ENCODE data around the gene S100A7.
"Not testable (repeated sequence)": the region's sequence is repeated elsewhere in the genome, so short reads cannot be mapped to it uniquely, and the experiment has no call there.

Gene S100A7

DNA sequence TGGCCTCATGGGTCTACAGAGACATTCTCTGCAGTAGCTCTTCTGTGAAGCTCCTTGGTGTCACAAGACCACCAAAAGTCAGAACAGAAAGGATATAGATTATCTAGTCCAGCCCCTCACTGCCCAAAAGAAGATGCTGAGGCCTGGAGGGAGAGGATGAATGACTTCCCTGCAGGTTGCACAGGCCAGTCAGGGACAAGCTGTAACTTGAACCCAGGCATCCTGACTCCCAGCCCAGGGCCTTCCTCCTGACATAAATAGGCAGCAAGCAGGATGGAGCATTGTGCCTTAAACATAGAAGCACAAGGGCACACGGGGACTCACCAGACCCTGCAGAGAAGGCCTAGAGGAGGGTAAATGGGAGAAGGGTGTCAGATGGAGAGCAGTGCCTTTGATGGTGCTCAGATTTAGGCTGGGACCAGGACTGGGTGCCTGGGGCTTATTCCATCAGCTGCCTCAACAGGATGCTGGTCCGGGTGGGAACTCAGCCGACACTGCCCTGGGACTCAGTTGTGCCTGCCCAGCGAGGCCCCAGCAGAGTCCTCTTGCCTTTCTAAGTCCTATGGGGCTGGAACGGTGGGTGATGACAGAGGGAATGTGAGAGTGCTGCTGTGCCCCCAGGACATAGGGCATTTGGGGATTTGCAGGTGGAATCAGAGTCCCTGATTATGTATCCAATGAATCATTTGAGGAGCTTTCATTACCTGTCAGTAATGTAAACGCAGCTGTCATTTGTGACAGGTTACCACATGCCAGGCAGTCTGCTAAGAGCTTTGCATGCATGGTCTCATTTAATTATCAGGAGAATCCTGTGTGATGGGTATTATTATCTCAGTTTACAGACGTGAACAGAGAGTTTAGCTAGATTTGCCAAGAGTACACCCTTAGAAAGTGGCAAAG, 30.9 kb downstream of the S100A7 start:
- DNase-seq = no peak

DNA sequence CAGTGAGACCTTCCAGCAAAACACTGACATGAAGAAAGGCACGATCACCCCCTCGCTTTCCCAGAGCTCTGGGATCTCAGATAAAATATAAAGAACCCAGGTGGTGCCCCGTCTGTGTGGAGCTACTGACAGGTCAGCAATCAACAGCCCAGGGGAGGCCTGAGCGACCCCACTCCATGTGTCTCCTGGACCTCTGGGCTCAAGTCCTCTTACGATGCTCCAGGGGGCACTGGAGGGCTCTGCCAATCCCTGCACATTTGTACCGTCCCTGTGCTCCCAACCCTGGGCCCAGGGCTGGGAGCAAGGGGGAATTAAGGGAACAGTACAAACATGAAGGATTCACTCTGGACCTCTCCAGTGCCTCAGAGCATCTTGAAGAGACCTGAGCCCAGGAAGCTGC, 31.7 kb downstream of the S100A7 start:
- no peak for DNase-seq

DNA sequence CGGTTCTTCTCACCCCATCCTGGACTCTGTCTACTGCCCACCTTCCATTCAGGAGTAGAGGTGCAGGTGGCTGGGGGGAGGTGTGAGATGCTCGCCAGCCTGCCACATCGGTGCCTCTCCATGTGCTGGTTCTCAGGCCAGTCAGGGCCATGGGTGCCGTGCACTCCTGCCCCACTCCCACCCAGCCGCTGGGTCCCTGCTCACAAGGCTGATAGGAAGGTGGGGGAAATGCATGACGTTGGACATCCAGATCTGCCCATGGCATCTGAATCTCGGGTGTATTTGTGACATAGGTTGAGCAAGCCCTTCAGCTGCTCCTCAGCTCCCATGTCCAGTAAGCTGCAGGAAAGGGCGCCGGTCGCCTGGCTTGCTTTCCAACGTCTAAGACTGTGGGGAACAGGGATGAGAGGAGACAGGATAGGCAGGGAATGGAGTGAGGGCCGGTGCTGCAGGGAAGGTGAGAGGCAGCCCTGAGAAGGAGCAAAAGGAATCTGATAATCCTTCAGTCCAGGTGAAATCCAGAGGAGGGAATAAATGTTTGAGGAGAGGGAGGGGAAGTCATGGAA, 32.3 kb downstream of the S100A7 start:
- DNase-seq = no peak

DNA sequence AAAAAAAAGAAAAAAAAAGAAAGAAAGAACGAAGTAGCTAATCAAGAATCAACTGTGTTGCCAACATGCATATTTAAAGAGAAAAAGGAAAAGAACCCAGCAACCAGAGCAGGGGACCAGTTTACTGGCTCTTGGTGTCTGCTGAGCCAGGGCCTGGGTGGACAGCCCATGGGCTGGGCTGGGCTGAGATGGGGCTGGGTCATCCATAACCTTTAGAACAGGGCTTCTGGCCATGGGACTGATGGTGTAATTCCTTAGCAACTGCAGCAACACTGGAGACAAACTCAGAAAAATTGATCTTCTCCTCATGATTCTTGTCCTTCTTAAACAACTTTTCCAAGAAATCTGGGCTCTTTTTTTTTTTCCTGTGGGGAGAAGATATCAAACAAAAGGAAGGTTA, 33.6 kb downstream of the S100A7 start:
- DNase-seq = no peak

DNA sequence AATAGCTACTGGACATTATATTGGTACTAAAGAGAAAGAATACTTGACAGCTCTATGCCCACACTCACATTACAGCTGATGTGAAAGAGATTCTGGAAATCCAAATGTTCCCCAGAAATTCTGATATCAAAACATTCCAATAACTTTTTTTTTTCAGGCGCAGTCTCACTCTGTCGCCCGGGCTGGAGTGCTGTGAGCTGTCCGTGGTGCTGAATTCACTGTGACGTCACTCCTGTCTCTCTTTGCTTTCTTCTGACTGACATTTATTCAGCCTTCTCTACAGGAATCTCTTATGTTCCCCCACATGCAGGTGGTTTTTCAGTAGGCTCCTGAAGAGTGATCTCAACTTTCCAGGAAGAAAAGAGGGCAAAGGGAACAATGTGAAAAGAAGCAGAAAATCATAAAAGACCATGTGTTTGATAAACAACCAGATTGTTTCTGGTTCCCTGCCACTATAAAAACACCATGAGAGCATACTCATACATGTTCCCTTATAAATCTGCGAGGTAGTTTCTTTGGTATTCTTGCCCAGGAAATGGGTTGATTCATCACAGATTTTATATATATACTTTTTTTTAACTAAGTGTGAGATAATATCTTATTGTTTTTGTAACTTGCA, 37.9 kb downstream of the S100A7 start:
- DNase-seq = peak; percentile 44

DNA sequence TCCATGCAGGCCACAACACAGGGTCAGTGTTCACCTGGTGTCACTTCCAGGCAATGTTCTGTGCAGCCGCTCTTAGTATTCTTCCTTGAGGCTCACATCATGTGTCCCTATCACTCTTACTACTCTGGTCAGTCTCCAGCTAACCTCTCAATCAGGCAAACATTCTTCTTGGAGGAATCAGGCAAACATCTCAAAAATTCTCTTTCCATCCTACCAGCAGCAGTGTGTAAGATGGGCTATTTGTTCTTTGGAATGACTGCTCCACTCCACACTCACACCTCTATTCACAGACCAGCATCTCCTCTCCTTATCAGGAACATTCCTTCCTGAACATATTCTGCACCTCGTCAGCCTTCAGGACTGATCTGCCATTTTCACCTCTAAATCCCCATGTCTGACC, 40.1 kb downstream of the S100A7 start:
- no peak for DNase-seq

DNA sequence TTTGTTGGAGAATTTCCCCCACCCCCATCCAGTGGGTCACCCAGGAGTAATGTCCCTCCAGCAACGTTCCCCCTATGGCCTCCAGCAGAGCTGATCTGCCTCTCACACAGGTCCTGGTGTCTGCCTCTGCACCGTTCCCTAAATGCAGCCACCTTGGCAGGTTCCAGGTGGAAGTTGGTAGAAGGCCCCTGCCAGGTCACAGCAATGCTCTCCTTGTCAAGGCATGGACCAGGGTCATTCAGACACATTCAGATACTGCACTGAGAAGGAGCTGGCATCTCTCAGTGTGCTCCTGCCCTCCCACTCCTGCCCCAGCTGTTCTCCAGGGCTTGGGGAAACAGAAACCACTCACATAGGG, 41.0 kb downstream of the S100A7 start:
- not testable (repeated sequence) for DNase-seq

DNA sequence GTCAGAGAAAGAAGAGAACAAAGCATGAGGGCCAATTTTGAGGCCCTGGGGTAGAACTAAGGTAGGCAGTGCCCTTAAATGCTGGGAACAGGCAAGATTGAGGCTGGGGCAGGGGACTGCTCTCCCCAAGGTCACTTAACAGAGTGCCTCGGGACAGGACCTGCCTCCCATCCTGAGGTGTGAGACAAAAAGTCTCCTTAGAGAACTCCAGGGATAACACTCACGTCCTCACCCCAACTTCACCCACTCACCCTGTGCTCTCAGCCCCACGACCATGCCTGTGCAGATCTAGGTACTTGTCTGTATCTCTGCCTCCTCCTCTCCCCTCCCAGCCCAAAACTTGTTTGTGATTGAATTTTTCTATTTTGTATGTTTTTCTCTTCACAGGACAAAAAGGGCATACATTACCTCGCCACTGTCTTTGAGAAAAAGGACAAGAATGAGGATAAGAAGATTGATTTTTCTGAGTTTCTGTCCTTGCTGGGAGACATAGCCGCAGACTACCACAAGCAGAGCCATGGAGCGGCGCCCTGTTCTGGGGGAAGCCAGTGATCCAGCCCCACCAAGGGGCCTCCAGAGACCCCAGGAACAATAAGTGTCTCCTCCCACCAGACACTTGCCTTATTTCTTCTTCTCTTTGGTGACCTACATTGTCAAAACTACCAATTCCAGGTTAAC, 41.6 kb downstream of the S100A7 start:
- not testable (repeated sequence) for DNase-seq

DNA sequence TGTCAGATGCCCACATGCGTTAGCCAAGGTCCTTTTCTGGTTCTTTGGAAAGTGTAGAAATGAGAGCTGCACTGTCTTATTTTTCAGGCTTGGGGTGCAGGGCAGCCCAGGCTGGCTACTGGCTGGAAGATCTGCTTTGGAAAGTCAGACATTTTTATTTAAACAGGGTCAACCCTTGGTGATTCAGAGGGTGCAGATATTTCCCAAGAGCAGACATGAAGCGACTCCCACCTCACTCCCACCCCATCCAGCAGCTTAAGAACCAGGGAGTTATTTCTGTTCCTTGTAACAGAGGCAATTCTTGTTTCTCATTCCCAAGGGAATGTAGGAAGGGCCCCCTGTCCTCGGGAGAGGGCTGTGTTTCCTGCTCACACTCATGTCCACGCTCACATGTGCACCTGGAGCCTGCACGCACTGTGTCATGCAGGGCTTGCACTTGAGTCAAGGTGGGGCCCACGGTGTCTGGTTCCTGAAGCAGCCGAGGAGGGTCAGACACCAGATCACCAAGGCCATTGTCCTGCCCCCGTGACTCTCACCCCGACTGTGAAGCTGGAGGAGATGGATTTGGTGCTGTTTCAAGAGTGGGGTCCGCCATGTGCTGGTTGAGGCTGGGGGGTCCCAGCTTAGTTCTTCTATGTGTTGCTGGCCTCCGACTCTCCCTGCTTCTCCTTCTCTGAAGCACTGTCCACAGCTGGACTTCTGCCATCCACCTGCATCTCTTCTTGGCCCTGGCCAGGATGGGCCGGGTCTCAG, 43.1 kb downstream of the S100A7 start:
- no peak for DNase-seq

DNA sequence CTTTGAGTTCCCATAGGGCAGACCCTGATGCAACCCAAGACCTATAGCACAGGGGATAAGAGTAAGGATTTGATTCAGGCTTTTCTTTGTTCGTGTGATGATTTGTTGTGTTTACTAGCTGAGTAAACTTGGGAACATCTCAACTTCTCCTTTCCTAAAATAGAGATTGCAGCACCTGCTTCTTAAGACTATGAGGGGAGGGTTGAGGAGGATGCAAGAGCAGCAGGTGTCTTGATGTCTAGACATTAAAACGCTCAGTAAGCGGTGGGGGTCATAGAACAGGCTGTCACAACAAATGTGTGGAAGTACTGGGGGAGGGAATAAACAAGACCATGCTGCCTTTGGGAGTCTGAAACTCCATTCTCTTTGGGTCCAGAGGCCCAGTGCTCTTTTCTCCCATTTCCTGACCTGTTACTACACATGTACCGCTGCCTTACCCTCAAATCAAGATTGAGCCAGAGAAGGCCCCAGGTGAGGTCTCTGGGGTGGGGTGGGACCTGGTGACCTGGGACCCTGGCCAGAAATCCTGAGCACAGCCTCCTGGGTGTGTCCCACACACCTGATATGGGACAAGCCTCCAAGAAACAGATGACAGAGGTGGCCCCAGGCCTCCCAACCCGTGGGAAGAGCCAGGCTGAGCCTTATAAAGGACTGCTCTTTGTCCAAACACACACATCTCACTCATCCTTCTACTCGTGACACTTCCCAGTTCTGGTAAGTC, 44.4 kb downstream of the S100A7 start, which contains the start of gene S100A7A:
Gene S100A7A, plus strand, starts transcription at position 671 of the 721 bp plus-strand sequence. CDS start 1,563 bp downstream, outside the sequence.
- no peak for DNase-seq

DNA sequence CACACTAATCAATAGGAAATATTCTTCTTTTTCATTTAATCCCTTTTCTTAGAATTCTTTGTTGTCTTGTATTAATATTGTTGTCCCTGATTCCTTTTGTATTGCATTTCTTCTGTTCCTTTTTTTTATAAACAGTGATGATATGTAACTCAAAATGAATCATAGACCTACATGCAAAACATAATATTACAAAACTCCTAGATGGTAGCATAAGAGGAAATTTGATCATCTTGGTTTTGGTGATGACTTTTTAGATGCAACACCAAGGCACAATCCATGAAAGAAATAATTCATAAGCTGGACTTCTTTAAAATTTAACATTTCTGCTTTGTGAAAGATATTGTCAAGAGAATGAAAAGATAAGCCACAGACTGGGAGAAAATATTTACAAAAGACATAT, 46.5 kb downstream of the S100A7 start:
- not testable (repeated sequence) for DNase-seq

All from stimulated activated CD4-positive, alpha-beta T cell treated with anti-CD3 and anti-CD28 coated beads, Interleukin-1b, Interleukin-23, amount 100 ng/mL, for 48 hours (primary cell).